HepG2 (cell line): ENCODE measurements around the gene CTRB2. TPM values are rescaled to one million over a fixed set of nuclear protein-coding genes. Genes with fewer than 3 reads are reported as not detected.

Experiments used
- ARNT2 ChIP-seq: sonication (generic); formaldehyde crosslinking; IDR thresholded peaks from 2 replicates; pipeline ENCODE4 v1.8.0; 2022; ENCODE audit warnings: mild to moderate bottlenecking, low read depth, missing genetic modification reagents, moderate library complexity
- ATAD3A ChIP-seq: sonication (generic); formaldehyde crosslinking; IDR thresholded peaks from 2 replicates; pipeline ENCODE4 v1.4.0; 2020; ENCODE audit warnings: missing genetic modification reagents
- EHMT2 ChIP-seq: fragments of 200-600 bp; sonication (generic); IDR thresholded peaks from 2 replicates; pipeline ENCODE4 v1.7.0; 2017; ENCODE audit warnings: antibody characterized with exemption, low read depth, low read length, borderline replicate concordance
- GATAD2A ChIP-seq: IDR thresholded peaks from 2 replicates; pipeline ENCODE4 v1.6.1; 2016
- HNRNPL ChIP-seq: fragments of 200-400 bp; formaldehyde crosslinking; IDR thresholded peaks from 2 replicates; pipeline ENCODE4 v1.6.1; 2017; ENCODE audit warnings: mild to moderate bottlenecking, low read depth, low read length
- ISL2 ChIP-seq: sonication (generic); formaldehyde crosslinking; IDR thresholded peaks from 2 replicates; pipeline ENCODE4 v1.5.0; 2020; ENCODE audit warnings: missing genetic modification reagents
- JUND ChIP-seq: sonication (generic); formaldehyde crosslinking; IDR thresholded peaks from 2 replicates; pipeline ENCODE4 v1.8.0; 2022; ENCODE audit warnings: mild to moderate bottlenecking, missing genetic modification reagents
- LBX2 ChIP-seq: sonication (generic); formaldehyde crosslinking; IDR thresholded peaks from 2 replicates; pipeline ENCODE4 v1.5.0; 2020; ENCODE audit warnings: missing genetic modification reagents, mild to moderate bottlenecking, borderline replicate concordance
- NR1H2 ChIP-seq: sonication (generic); formaldehyde crosslinking; IDR thresholded peaks from 2 replicates; pipeline ENCODE4 v1.8.1; 2022; ENCODE audit warnings: low read depth, missing genetic modification reagents, borderline replicate concordance
- SIN3A ChIP-seq: IDR thresholded peaks from 2 replicates; pipeline ENCODE4 v1.6.1; 2011; ENCODE audit warnings: low read depth, mild to moderate bottlenecking, control low read depth, low read length, borderline replicate concordance
- SMAD1 ChIP-seq: sonication (generic); formaldehyde crosslinking; IDR thresholded peaks from 2 replicates; pipeline ENCODE4 v1.4.0; 2020; ENCODE audit warnings: missing genetic modification reagents, low read depth, mild to moderate bottlenecking, borderline replicate concordance
- SNAPC5 ChIP-seq: sonication (generic); formaldehyde crosslinking; IDR thresholded peaks from 2 replicates; pipeline ENCODE4 v1.8.1; 2023; ENCODE audit warnings: mild to moderate bottlenecking, missing genetic modification reagents, borderline replicate concordance
- ZNF576 ChIP-seq: sonication (generic); formaldehyde crosslinking; IDR thresholded peaks from 2 replicates; pipeline ENCODE4 v1.4.0; 2020; ENCODE audit warnings: mild to moderate bottlenecking, missing genetic modification reagents
- ZNF687 ChIP-seq: sonication (generic); formaldehyde crosslinking; IDR thresholded peaks from 2 replicates; pipeline ENCODE4 v1.5.1; 2020; ENCODE audit warnings: mild to moderate bottlenecking, missing genetic modification reagents, moderate library complexity
- polyA plus RNA-seq, 8 experiments: library from polyadenylated mRNA; depleted of rRNA in 3 of 8; stranded (reverse) in 7 of 8; unstranded in 1 of 8; fragments of >200 nt; fragmentation: Illumina TruSeq in 4 of 8; extraction: Trizol in 4 of 8; gene quantifications; 2 replicates each; pipeline versions ENCODE4 v1.2.1 to v1.2.3, GENCODE V29; 2011 to 2016; ENCODE audit warnings: low read depth in 4 of 8, missing spikeins in 1 of 8, mixed read lengths in 1 of 8; ENCODE audit not compliant: insufficient read depth in 1 of 8
- total RNA-seq, 5 experiments: library from RNA; depleted of rRNA; stranded (reverse); fragments of >200 nt; fragmentation: Illumina TruSeq; extraction: Trizol; gene quantifications; 2 replicates each; pipeline ENCODE4 v1.2.3, GENCODE V29; 2016; ENCODE audit warnings: low read depth in 1 of 5
- TF ChIP-seq, protein P1 (sequence below): sonication (generic); formaldehyde crosslinking; IDR thresholded peaks from 2 replicates; pipeline ENCODE4 v1.5.0; 2020; ENCODE audit warnings: mild to moderate bottlenecking, missing genetic modification reagents, borderline replicate concordance
- TF ChIP-seq, protein P2 (sequence below): sonication (generic); formaldehyde crosslinking; IDR thresholded peaks from 2 replicates; pipeline ENCODE4 v1.4.0; 2020; ENCODE audit warnings: mild to moderate bottlenecking, missing genetic modification reagents

The CTRB2 gene
- total and polyA plus RNA-seq, 2 of the 13 experiments (the other 11 are each of a cell fraction or from before 2014, with no cell fraction given), result 0.13 TPM; not detected in 1

DNA sequence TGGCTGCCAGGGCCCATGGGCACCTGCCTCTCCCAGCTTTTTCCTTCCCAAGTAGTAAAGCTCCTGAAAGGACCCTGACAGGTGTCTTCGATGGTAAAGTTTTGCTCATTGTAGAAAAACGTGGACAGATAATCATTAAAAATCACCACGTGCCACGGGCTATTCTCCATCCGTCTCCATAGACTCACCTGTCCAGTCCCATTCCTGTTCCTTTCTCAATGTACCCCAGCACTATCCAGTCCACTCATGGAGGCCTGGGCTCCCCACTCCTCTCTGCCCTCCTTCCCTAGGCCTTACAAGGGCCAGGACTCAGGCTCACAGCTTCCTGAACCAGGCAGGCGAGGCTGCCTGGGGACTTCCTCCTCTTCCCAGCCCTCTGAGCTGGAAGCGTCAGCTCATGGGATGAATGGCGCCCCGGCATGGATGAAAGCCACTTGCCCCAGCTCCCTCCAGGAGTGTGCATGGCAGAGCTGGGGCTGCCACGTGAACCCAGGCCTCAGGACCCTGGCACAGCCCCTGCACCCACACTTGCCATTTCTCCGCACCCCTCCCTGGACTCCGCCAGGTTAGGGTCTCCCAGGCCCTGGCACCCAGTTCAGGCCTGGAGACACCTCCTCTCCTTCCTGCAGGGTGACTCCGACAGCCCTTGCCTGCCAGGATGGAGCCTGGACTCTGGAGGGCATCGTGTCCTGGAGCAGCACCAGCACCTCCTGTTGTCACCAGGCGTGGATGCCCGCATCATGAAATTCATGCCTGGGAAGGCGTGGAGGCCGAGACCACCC, 20.6 kb upstream of the CTRB2 start (continued):
- TF ChIP-seq ZNF687 (CRISPR knock-in tag) (peak; percentile 7; the same call in 1 of the 2 replicates), HNRNPL (peak; percentile 80), ARNT2 (CRISPR knock-in tag) (no peak), ISL2 (no peak), GATAD2A (CRISPR knock-in tag) (no peak), SNAPC5 (no peak), LBX2 (CRISPR knock-in tag) (no peak), ZNF576 (CRISPR knock-in tag) (no peak), SMAD1 (CRISPR knock-in tag) (no peak), EHMT2 (no peak), SIN3A (0 out of 2 replicates have a peak, but pooled peaks have one; percentile 40), ATAD3A (CRISPR knock-in tag) (0 out of 2 replicates have a peak, but pooled peaks have one; percentile 63), NR1H2 (CRISPR knock-in tag) (no peak), JUND (CRISPR knock-in tag) (no peak)
- TF ChIP-seq, protein P1, sequence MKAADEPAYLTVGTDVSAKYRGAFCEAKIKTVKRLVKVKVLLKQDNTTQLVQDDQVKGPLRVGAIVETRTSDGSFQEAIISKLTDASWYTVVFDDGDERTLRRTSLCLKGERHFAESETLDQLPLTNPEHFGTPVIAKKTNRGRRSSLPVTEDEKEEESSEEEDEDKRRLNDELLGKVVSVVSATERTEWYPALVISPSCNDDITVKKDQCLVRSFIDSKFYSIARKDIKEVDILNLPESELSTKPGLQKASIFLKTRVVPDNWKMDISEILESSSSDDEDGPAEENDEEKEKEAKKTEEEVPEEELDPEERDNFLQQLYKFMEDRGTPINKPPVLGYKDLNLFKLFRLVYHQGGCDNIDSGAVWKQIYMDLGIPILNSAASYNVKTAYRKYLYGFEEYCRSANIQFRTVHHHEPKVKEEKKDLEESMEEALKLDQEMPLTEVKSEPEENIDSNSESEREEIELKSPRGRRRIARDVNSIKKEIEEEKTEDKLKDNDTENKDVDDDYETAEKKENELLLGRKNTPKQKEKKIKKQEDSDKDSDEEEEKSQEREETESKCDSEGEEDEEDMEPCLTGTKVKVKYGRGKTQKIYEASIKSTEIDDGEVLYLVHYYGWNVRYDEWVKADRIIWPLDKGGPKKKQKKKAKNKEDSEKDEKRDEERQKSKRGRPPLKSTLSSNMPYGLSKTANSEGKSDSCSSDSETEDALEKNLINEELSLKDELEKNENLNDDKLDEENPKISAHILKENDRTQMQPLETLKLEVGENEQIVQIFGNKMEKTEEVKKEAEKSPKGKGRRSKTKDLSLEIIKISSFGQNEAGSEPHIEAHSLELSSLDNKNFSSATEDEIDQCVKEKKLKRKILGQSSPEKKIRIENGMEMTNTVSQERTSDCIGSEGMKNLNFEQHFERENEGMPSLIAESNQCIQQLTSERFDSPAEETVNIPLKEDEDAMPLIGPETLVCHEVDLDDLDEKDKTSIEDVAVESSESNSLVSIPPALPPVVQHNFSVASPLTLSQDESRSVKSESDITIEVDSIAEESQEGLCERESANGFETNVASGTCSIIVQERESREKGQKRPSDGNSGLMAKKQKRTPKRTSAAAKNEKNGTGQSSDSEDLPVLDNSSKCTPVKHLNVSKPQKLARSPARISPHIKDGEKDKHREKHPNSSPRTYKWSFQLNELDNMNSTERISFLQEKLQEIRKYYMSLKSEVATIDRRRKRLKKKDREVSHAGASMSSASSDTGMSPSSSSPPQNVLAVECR (CRISPR knock-in tag), result no peak
- TF ChIP-seq, protein P2, sequence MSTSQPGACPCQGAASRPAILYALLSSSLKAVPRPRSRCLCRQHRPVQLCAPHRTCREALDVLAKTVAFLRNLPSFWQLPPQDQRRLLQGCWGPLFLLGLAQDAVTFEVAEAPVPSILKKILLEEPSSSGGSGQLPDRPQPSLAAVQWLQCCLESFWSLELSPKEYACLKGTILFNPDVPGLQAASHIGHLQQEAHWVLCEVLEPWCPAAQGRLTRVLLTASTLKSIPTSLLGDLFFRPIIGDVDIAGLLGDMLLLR (CRISPR knock-in tag), result 0 out of 2 replicates have a peak, but pooled peaks have one; percentile 40
